ENCODE measurements around the gene CPD.
"Not testable (repeated sequence)": the region's sequence is repeated elsewhere in the genome, so short reads cannot be mapped to it uniquely, and the experiment has no call there.

Gene CPD

GRCh38 chr17:30349252-30349651 lies 29.5 kb upstream of the CPD start:
- in situ Hi-C loops (cut with HindIII; ENCODE audit: low pct_ligation_motif_present, low sequenced_read_pairs) = no loop called here
- Histone ChIP-seq H3K36me3 (replicated peaks) (no peaks in the 10 kb centered on the region), H3K4me3 (ENCODE audit: low read depth, low read length) (no peak overlapping the region), H3K27me3 (replicated peaks) (no peaks in the 10 kb centered on the region), H3K27ac (no peak overlapping the region)
- DNase-seq = no peak
- no peak for TF ChIP-seq CTCF (IDR thresholded peaks at IDR 0.05; ENCODE audit: low read depth, low read length, missing control alignments)

- H3K36me3 ChIP-seq (replicated peaks); H3K27me3 ChIP-seq (replicated peaks); DNase-seq; H3K4me3 ChIP-seq (ENCODE audit: low read depth, low read length); H3K27ac ChIP-seq; in situ Hi-C loops (cut with HindIII; ENCODE audit: low pct_ligation_motif_present, low sequenced_read_pairs): not testable (repeated sequence)
These were observed 27.5 kb upstream of the CPD start for GRCh38 chr17:30351263-30351662.

GRCh38 chr17:30351735-30352134 lies 27.0 kb upstream of the CPD start:
- Histone ChIP-seq H3K27me3 (replicated peaks) (no peaks in the 10 kb centered on the region), H3K27ac (no peak overlapping the region), H3K36me3 (replicated peaks) (no peaks in the 10 kb centered on the region), H3K4me3 (ENCODE audit: low read depth, low read length) (no peak overlapping the region)
- no peak for TF ChIP-seq CTCF (IDR thresholded peaks at IDR 0.05; ENCODE audit: low read depth, low read length, missing control alignments)
- no peak for DNase-seq
- in situ Hi-C loops (cut with HindIII; ENCODE audit: low pct_ligation_motif_present, low sequenced_read_pairs) = no loop called here

GRCh38 chr17:30352240-30352814 lies 26.4 kb upstream of the CPD start:
- in situ Hi-C loops (cut with HindIII; ENCODE audit: low pct_ligation_motif_present, low sequenced_read_pairs) = no loop called here
- Histone ChIP-seq H3K36me3 (replicated peaks) (no peaks in the 10 kb centered on the region), H3K27me3 (replicated peaks) (no peaks in the 10 kb centered on the region), H3K4me3 (ENCODE audit: low read depth, low read length) (no peak overlapping the region), H3K27ac (no peak overlapping the region)
- TF ChIP-seq CTCF (IDR thresholded peaks at IDR 0.05; ENCODE audit: low read depth, low read length, missing control alignments) = no peak
- no peak for DNase-seq

- Histone ChIP-seq H3K27ac (no peak overlapping the region), H3K36me3 (replicated peaks) (no peaks in the 10 kb centered on the region), H3K4me3 (ENCODE audit: low read depth, low read length) (no peak overlapping the region), H3K27me3 (replicated peaks) (no peaks in the 10 kb centered on the region)
- DNase-seq = no peak
- TF ChIP-seq CTCF (IDR thresholded peaks at IDR 0.05; ENCODE audit: low read depth, low read length, missing control alignments) = no peak
- in situ Hi-C loops (cut with HindIII; ENCODE audit: low pct_ligation_motif_present, low sequenced_read_pairs) = no loop called here
These were observed 24.0 kb upstream of the CPD start for GRCh38 chr17:30354701-30355100.

GRCh38 chr17:30357476-30357875 lies 21.3 kb upstream of the CPD start:
- no peak for TF ChIP-seq CTCF (IDR thresholded peaks at IDR 0.05; ENCODE audit: low read depth, low read length, missing control alignments)
- H3K27me3 ChIP-seq (replicated peaks) = no peaks in the 10 kb centered on the region
- in situ Hi-C loops (cut with HindIII; ENCODE audit: low pct_ligation_motif_present, low sequenced_read_pairs) = no loop called here
- no peaks in the 10 kb centered on the region for H3K36me3 ChIP-seq (replicated peaks)
- no peak for DNase-seq
- no peak overlapping the region for H3K4me3 ChIP-seq (ENCODE audit: low read depth, low read length)
- no peak overlapping the region for H3K27ac ChIP-seq

Data from brain microvascular endothelial cell (primary cell).